ACC112 (cell line): ENCODE data around the gene CCDC196.

ENCODE experiments used
- H2AFZ ChIP-seq: fragments of 200-600 bp; sonication (generic); one replicate; pipeline ENCODE4 v1.6.0; 2017; ENCODE audit warnings: antibody characterized with exemption, low read length; ENCODE audit not compliant: unreplicated experiment
- H3K27ac ChIP-seq: fragments of 200-600 bp; sonication (generic); 2 replicates; pipeline ENCODE4 v1.5.1; 2014; ENCODE audit warnings: low read depth, mild to moderate bottlenecking, antibody characterized with exemption, low read length, moderate library complexity
- H3K27me3 ChIP-seq: fragments of 200-600 bp; sonication (generic); 2 replicates; pipeline ENCODE4 v1.6.1; 2014; ENCODE audit warnings: mild to moderate bottlenecking, antibody characterized with exemption, low read length, moderate library complexity, mixed read lengths; ENCODE audit not compliant: insufficient read depth
- H3K36me3 ChIP-seq: fragments of 200-600 bp; sonication (generic); 2 replicates; pipeline ENCODE4 v1.6.1; 2016; ENCODE audit warnings: mild to moderate bottlenecking, antibody characterized with exemption, low read length, moderate library complexity, mixed read lengths; ENCODE audit not compliant: insufficient read depth
- H3K4me1 ChIP-seq: fragments of 200-600 bp; sonication (generic); one replicate; pipeline ENCODE4 v1.6.1; 2016; ENCODE audit warnings: low read length, mixed read lengths; ENCODE audit not compliant: insufficient read depth, unreplicated experiment, control insufficient read depth
- H3K4me3 ChIP-seq: fragments of 200-600 bp; sonication (generic); 2 replicates; pipeline ENCODE4 v1.5.1; 2014; ENCODE audit warnings: mild to moderate bottlenecking, low read depth, low read length
- H3K79me2 ChIP-seq: fragments of 200-600 bp; sonication (generic); one replicate; pipeline ENCODE4 v1.6.0; 2016; ENCODE audit warnings: low read length; ENCODE audit not compliant: control insufficient read depth, unreplicated experiment, insufficient read depth

The CCDC196 gene

DNA sequence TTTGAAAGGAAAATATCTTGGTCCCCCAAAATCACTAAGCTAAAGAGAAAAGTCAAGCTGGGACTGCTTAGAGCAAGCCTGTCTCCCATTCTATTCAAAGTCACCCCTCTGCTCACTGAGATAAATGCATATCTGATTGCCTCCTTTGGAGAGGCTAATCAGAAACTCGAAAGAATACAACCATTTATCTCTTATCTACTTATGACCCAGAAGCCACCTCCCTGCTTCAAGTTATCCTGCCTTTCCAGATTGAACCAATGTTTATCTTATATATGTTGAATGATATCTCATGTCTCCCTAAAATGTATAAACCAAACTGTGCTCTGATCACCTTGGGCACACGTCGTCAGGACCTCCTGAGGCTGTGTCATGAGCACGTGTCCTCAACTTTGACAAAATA lies 14.6 kb upstream of the CCDC196 start:
- Histone ChIP-seq H3K4me3 (no peak overlapping the region), H3K4me1 (no peaks in the 10 kb centered on the region), H3K27ac (no peak overlapping the region), H2AFZ (no peak overlapping the region), H3K36me3 (no peaks in the 10 kb centered on the region), H3K27me3 (no peaks in the 10 kb centered on the region), H3K79me2 (no peaks in the 10 kb centered on the region)

DNA sequence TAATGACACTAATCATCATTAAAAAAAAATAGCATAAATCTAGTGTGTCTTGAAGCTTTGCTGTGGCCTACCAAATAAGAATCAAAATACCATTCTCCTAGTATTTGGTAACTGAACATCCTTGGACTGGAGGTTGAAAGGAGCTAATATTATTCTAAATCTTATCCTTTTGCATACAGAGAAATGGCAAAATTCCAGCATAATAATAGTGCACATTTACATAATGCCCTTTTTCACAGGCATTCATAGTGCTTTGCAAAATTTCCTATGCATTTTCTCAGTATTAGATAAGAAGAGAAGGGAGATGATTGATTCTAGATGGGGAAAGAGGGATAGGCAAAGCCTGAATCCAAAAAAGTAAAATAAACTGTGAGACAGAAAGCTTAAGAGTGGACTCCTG lies 13.9 kb upstream of the CCDC196 start:
- H2AFZ ChIP-seq: no peak overlapping the region
- H3K36me3 ChIP-seq: no peaks in the 10 kb centered on the region
- H3K79me2 ChIP-seq: no peaks in the 10 kb centered on the region
- peaks cover 5% of the 10 kb centered on the region for H3K4me1 ChIP-seq
- H3K27ac ChIP-seq: no peak overlapping the region
- no peaks in the 10 kb centered on the region for H3K27me3 ChIP-seq
- H3K4me3 ChIP-seq: no peak overlapping the region

DNA sequence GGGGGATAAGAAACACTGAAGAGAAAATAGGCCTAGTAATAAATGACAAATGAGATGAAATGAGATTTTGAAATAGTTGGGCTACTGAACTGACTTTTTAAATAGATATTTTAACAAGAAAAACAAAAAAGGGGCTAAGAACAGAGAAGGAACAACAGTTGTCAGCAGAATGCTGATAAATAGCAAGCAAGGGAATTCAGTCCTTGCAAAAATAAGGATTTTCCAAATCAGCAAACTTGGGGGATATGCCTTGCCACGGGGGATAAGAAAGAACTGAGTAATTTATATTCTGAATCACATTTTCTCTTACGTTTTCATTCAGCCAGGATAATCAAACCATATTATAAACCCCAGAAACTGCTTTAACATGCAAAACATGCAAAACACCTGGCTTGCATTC lies 12.9 kb upstream of the CCDC196 start:
- no peaks in the 10 kb centered on the region for H3K27me3 ChIP-seq
- no peaks in the 10 kb centered on the region for H3K79me2 ChIP-seq
- H2AFZ ChIP-seq: no peak overlapping the region
- no peak overlapping the region for H3K4me3 ChIP-seq
- H3K4me1 ChIP-seq: peaks cover 9% of the 10 kb centered on the region
- H3K36me3 ChIP-seq: no peaks in the 10 kb centered on the region
- no peak overlapping the region for H3K27ac ChIP-seq

DNA sequence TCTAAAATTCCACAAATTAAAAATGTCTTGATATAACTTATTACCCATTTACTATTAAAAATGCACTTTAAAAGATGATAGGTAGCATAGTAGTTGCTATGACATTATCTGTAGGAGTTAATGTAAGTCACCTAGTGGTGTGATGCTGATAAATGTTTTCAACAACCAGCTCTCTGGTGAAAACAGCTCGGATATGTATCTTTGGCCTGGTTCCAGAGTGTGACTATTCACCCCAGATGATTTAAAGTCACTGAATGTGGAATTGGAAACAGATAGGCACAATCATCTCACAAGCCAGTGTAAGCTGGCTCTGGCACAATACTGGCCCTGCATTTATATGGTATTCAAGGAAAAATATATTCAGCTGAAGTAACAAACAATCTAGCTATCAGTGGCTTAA lies 9.2 kb upstream of the CCDC196 start:
- Histone ChIP-seq H3K27me3 (no peaks in the 10 kb centered on the region), H3K27ac (no peak overlapping the region)

GRCh38 chr14:66477567-66477966 lies 8.6 kb upstream of the CCDC196 start:
- Histone ChIP-seq H3K4me1 (peaks cover 12% of the 10 kb centered on the region), H3K27ac (no peak overlapping the region), H3K27me3 (no peaks in the 10 kb centered on the region), H3K79me2 (no peaks in the 10 kb centered on the region), H2AFZ (no peak overlapping the region), H3K36me3 (no peaks in the 10 kb centered on the region), H3K4me3 (no peak overlapping the region)

More for the DNA sequence above, 9.2 kb upstream of the CCDC196 start:
- H3K79me2 ChIP-seq: no peaks in the 10 kb centered on the region
- no peaks in the 10 kb centered on the region for H3K36me3 ChIP-seq
- H2AFZ ChIP-seq: no peak overlapping the region
- peaks cover 9% of the 10 kb centered on the region for H3K4me1 ChIP-seq
- H3K4me3 ChIP-seq: no peak overlapping the region

DNA sequence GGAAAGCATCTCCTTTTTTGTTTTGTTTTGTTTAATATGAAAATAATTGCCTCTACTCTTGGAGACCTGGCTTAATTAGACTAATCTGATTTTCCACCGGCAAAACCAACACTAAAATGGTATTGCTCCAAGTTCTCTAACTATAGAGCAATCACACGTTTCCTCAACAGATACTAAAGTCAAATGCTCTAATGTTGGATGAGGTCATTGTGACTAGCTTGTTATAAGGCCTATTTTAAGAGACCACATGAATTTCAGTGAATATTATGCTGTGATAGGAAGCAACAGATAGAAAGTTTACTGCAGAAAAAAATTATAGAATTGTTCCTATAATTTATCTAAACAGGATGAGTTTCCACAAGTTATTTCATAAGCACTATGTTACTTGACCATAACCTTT lies 3.3 kb upstream of the CCDC196 start:
- H3K36me3 ChIP-seq: no peaks in the 10 kb centered on the region
- H3K4me1 ChIP-seq: peaks cover 14% of the 10 kb centered on the region
- no peaks in the 10 kb centered on the region for H3K27me3 ChIP-seq
- H3K27ac ChIP-seq: no peak overlapping the region
- H2AFZ ChIP-seq: no peak overlapping the region
- H3K79me2 ChIP-seq: no peaks in the 10 kb centered on the region
- no peak overlapping the region for H3K4me3 ChIP-seq

- Histone ChIP-seq H3K4me1 (peaks cover 14% of the 10 kb centered on the region), H3K27me3 (no peaks in the 10 kb centered on the region), H3K36me3 (no peaks in the 10 kb centered on the region), H2AFZ (no peak overlapping the region), H3K27ac (no peak overlapping the region), H3K4me3 (no peak overlapping the region), H3K79me2 (no peaks in the 10 kb centered on the region)
Measured at GRCh38 chr14:66483322-66483721, 2.8 kb upstream of the CCDC196 start.

GRCh38 chr14:66485029-66485428 lies 1.1 kb upstream of the CCDC196 start:
- no peaks in the 10 kb centered on the region for H3K79me2 ChIP-seq
- no peak overlapping the region for H3K27ac ChIP-seq
- no peak overlapping the region for H3K4me3 ChIP-seq
- no peaks in the 10 kb centered on the region for H3K36me3 ChIP-seq
- no peaks in the 10 kb centered on the region for H3K27me3 ChIP-seq
- no peak overlapping the region for H2AFZ ChIP-seq
- peaks cover 14% of the 10 kb centered on the region for H3K4me1 ChIP-seq

DNA sequence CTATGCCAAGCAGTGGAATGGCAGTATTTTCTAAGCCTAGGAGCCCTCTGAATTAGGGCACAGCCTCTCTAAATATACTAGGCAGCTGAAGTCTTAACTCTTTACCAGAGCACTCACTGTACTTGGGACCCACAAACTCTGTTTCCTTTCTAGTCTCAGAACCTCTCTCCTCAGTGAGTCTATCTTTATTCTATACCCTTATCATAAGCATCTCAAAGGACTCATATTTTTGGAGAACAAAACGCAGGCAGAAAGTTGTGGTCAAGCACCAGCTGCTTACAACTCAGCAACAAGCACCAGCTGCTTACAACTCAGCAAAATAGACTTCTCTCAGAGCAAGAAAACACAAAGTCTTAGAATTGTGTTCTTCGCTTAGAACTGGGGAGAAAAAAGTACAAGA lies 993 bp downstream of the CCDC196 start:
- no peak overlapping the region for H2AFZ ChIP-seq
- H3K27me3 ChIP-seq: no peaks in the 10 kb centered on the region
- no peak overlapping the region for H3K27ac ChIP-seq
- H3K79me2 ChIP-seq: no peaks in the 10 kb centered on the region
- no peak overlapping the region for H3K4me3 ChIP-seq
- H3K36me3 ChIP-seq: no peaks in the 10 kb centered on the region
- H3K4me1 ChIP-seq: peaks cover 14% of the 10 kb centered on the region

DNA sequence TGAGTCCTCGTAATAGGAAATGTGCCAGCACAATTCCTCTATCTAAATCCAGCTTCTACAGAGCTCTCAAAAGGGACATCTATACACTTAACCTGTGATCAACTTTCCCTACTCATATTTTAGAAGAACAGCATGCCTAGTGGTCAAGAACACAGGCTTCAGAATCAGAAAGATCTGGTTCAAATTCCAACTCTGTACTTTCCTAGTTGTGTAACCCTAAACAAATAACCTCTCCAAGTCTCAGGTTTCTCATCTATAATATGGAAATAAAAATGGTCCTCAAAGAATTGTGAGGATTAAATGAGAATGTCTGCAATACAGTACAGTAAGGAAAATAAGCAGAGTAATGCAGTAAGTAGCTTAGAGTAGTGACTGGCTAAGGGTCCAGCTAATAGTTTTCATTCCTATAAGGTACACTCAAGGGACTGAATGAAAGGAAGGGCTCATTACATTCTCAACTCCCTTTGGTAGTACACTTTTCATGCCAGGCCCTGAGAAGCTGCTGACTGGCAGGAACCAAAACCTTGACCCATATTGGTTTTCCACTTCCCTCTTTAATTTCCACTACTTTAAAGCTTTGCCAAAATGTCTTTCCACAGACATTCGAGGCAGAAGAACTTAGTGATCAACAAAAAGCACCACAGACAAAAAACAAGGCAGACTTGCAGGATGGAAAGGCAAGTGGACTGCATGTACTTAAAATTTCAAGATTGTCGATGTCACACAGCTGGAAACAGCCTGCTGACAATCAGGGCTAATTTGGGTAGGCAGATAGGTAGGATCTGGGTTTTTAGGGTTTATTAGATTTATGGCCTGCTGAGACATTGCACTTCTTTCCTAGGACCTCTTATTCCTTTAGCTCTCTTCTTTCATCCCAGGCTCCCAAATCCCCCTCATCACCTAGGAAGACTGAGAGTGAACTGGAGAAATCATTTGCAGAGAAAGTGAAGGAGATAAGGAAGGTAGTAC lies 4.3 kb downstream of the CCDC196 start:
- H3K4me3 ChIP-seq: no peak overlapping the region
- no peaks in the 10 kb centered on the region for H3K4me1 ChIP-seq
- H3K27me3 ChIP-seq: no peaks in the 10 kb centered on the region
- H2AFZ ChIP-seq: no peak overlapping the region
- H3K79me2 ChIP-seq: no peaks in the 10 kb centered on the region
- no peak overlapping the region for H3K27ac ChIP-seq
- H3K36me3 ChIP-seq: no peaks in the 10 kb centered on the region

GRCh38 chr14:66493750-66494149 lies 7.6 kb downstream of the CCDC196 start:
- Histone ChIP-seq H3K27ac (no peak overlapping the region), H3K4me1 (no peaks in the 10 kb centered on the region), H3K79me2 (no peaks in the 10 kb centered on the region), H2AFZ (no peak overlapping the region), H3K27me3 (no peaks in the 10 kb centered on the region), H3K36me3 (no peaks in the 10 kb centered on the region), H3K4me3 (no peak overlapping the region)
